Measurements from ENCODE around the gene ANKRD65. TPM values are rescaled to one million over a fixed set of nuclear protein-coding genes. Genes with fewer than 3 reads are reported as not detected.
"Not testable (repeated sequence)": the region's sequence is repeated elsewhere in the genome, so short reads cannot be mapped to it uniquely, and the experiment has no call there.

The ANKRD65 gene
- total and polyA plus RNA-seq, 10 donors = 0.43 to 4.3 (median 1.6) TPM

DNA sequence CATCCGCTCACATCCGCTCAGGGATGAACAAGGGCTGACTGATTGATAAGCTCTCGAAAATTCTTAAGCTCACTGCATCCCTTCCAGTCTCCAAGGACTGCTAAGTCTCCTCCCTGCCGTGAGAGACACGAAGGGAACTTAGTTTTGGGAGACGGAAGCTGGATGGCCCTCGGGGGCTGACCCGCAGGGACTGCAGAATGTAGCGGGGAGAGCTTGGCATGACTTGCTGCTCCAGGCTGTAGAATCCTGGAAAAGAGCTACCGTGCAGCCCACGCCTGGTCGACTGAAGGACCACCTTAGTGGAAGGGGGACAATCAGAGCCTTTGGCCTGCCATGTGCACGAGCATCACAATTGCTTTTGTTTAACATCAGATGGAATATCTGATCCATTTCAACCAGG is 5.3 kb downstream of the ANKRD65 start:
- H3K27me3 ChIP-seq (replicated peaks in 1 of 7) = peaks cover 0 to 13% (median 5%) of the 10 kb centered on the region in 7 donors
- intact Hi-C loops (cut with DNase I; ENCODE audit: low total_unique reads) = no loop called here
- WGBS, 5 donors = 83 to 89% (median 88%) methylated on average over 12 to 13 of the region's 13 CpGs
- H3K9me3 ChIP-seq = peaks cover 0 to 11% (median 3%) of the 10 kb centered on the region in 8 donors
- H3K4me1 ChIP-seq = peaks cover 0 to 15% (median 4%) of the 10 kb centered on the region in 6 donors
- H3K36me3 ChIP-seq = no peaks in the 10 kb centered on the region
- DNase-seq = no peak
- no peak overlapping the region for H3K27ac ChIP-seq
- no peak overlapping the region for H3K4me3 ChIP-seq
- TF ChIP-seq, protein P1, sequence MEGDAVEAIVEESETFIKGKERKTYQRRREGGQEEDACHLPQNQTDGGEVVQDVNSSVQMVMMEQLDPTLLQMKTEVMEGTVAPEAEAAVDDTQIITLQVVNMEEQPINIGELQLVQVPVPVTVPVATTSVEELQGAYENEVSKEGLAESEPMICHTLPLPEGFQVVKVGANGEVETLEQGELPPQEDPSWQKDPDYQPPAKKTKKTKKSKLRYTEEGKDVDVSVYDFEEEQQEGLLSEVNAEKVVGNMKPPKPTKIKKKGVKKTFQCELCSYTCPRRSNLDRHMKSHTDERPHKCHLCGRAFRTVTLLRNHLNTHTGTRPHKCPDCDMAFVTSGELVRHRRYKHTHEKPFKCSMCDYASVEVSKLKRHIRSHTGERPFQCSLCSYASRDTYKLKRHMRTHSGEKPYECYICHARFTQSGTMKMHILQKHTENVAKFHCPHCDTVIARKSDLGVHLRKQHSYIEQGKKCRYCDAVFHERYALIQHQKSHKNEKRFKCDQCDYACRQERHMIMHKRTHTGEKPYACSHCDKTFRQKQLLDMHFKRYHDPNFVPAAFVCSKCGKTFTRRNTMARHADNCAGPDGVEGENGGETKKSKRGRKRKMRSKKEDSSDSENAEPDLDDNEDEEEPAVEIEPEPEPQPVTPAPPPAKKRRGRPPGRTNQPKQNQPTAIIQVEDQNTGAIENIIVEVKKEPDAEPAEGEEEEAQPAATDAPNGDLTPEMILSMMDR (IDR thresholded peaks at IDR 0.05 in 8 of 11, conservative IDR thresholded peaks at IDR 0.05 in 3 of 11) = no peak
- TF ChIP-seq POLR2A (IDR thresholded peaks at IDR 0.05) = no peak
- no peak for TF ChIP-seq POLR2AphosphoS5 (IDR thresholded peaks at IDR 0.05)

- H3K4me3 ChIP-seq; intact Hi-C loops (cut with DNase I; ENCODE audit: low total_unique reads); H3K27me3 ChIP-seq (replicated peaks in 1 of 7); DNase-seq; H3K27ac ChIP-seq: not testable (repeated sequence)
- WGBS, 5 donors = 86 to 93% (median 92%) methylated on average over 11 of the region's 11 CpGs
- Histone ChIP-seq H3K4me1 (peaks cover 10 to 24% (median 20%) of the 10 kb centered on the region in 6 donors), H3K36me3 (peaks cover 0 to 10% (median 0%) of the 10 kb centered on the region in 6 donors), H3K9me3 (peaks cover 0 to 11% (median 3%) of the 10 kb centered on the region in 8 donors)
Measured at GRCh38 chr1:1412311-1412902, 8.7 kb downstream of the ANKRD65 start.

DNA sequence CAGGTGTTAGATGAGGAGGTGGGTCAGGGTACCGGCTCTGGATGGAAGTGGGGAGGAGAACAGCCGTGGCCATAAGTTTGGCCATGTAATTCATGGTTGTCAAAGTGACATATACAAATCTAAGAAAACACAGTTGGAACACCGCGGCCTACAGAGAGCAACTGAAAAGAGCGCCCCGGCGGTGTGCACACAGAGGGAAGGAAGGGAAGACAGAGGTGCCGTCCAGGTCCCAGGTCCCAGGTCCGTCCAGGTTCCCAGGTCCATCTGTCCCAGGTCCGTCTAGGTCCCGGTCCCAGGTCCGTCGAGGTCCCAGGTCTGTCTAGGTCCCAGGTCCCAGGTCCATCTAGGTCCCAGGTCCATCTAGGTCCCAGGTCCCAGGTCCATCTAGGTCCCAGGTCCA is 9.4 kb downstream of the ANKRD65 start:
- TF ChIP-seq, protein P1 (IDR thresholded peaks at IDR 0.05 in 8 of 11, conservative IDR thresholded peaks at IDR 0.05 in 3 of 11) = no peak
- TF ChIP-seq POLR2A (IDR thresholded peaks at IDR 0.05) (no peak), POLR2AphosphoS5 (IDR thresholded peaks at IDR 0.05) (no peak)
- Histone ChIP-seq H3K4me3 (no peak overlapping the region), H3K27ac (no peak overlapping the region), H3K4me1 (peaks cover 10 to 28% (median 21%) of the 10 kb centered on the region in 6 donors), H3K9me3 (peaks cover 0 to 11% (median 3%) of the 10 kb centered on the region in 8 donors), H3K36me3 (peaks cover 0 to 10% (median 0%) of the 10 kb centered on the region in 6 donors), H3K27me3 (replicated peaks in 1 of 7) (no peaks in the 10 kb centered on the region)
- 92 to 96% (median 96%) methylated on average over 13 of the region's 13 CpGs for WGBS, 5 donors
- no peak for DNase-seq
- intact Hi-C loops (cut with DNase I; ENCODE audit: low total_unique reads) = no loop called here

DNA sequence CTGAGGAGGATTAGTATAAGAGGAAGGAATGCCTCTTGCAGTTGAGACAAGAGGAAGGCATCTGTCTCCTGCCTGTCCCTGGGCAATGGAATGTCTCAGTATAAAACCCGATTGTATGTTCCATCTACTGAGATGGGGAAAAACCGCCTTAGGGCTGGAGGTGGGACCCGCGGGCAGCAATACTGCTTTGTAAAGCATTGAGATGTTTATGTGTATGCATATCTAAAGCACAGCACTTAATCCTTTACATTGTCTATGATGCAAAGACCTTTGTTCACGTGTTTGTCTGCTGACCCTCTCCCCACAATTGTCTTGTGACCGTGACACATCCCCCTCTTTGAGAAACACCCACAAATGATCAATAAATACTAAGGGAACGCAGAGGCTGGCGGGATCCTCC is 10.8 kb downstream of the ANKRD65 start:
- 74 to 82% (median 78%) methylated on average over 8 of the region's 8 CpGs for whole genome bisulfite sequencing, 5 donors
- H3K27me3 ChIP-seq (replicated peaks in 1 of 7); H3K4me3 ChIP-seq; H3K27ac ChIP-seq; DNase-seq; intact Hi-C loops (cut with DNase I; ENCODE audit: low total_unique reads): not testable (repeated sequence)
- peaks cover 20 to 42% (median 34%) of the 10 kb centered on the region in 6 donors for H3K4me1 ChIP-seq
- H3K36me3 ChIP-seq = peaks cover 0 to 21% (median 5%) of the 10 kb centered on the region in 6 donors
- peaks cover 0 to 11% (median 3%) of the 10 kb centered on the region in 8 donors for H3K9me3 ChIP-seq

GRCh38 chr1:1407636-1408318 is 13.3 kb downstream of the ANKRD65 start:
- Histone ChIP-seq H3K9me3 (peaks cover 0 to 8% (median 3%) of the 10 kb centered on the region in 8 donors), H3K27ac (peak overlapping the region; percentile 86 to 94 (median 90)), H3K27me3 (replicated peaks in 1 of 7) (no peaks in the 10 kb centered on the region), H3K36me3 (peaks cover 0 to 46% (median 29%) of the 10 kb centered on the region in 6 donors), H3K4me1 (peaks cover 20 to 66% (median 50%) of the 10 kb centered on the region in 6 donors), H3K4me3 (peak overlapping the region; percentile 76 to 100 (median 100))
- WGBS, 5 donors = 9 to 14% (median 11%) methylated on average over 36 to 41 of the region's 41 CpGs
- TF ChIP-seq POLR2A (IDR thresholded peaks at IDR 0.05) = no peak
- TF ChIP-seq POLR2AphosphoS5 (IDR thresholded peaks at IDR 0.05) = no peak
- TF ChIP-seq, protein P1 (IDR thresholded peaks at IDR 0.05 in 8 of 11, conservative IDR thresholded peaks at IDR 0.05 in 3 of 11) = no peak
- no peak for DNase-seq
- intact Hi-C loops (cut with DNase I; ENCODE audit: low total_unique reads) = no loop called here

Measured in spleen (tissue), 11 donors.